ENCODE results near the gene SLC4A3. TPM values are rescaled to one million over a fixed set of nuclear protein-coding genes. Genes with fewer than 3 reads are reported as not detected.

The SLC4A3 gene
- total RNA-seq, result 5.9 and 6.5 TPM in 2 replicates

GRCh38 chr2:219627103-219628100, at the start of gene SLC4A3:
TSS of gene SLC4A3 (plus strand) at chr2:219627630. CDS start at chr2:219627993, 363 bp downstream.

GRCh38 chr2:219597552-219598307, 29.7 kb upstream of the SLC4A3 start, which contains the start of gene STK11IP:
TSS of gene STK11IP (plus strand) at chr2:219597857. CDS start at chr2:219598120, 263 bp downstream.

Other genes starting within 250 kb of the SLC4A3 start
- gene DNPEP, start 239.7 kb upstream of the SLC4A3 start, total RNA-seq, result 35.7 and 41.8 TPM in 2 replicates
- gene DES, start 209.3 kb upstream of the SLC4A3 start, total RNA-seq, result not detected in 2 replicates
- gene SPEG, start 192.8 kb upstream of the SLC4A3 start, total RNA-seq, result 7.5 and 9.0 TPM in 2 replicates
- gene GMPPA, start 128.7 kb upstream of the SLC4A3 start, total RNA-seq, result 24.4 and 32.1 TPM in 2 replicates
- gene ASIC4, start 113.1 kb upstream of the SLC4A3 start, total RNA-seq, result not detected in 2 replicates
- 168 and 186 TPM in 2 replicates for gene CHPF, start 83.8 kb upstream of the SLC4A3 start, total RNA-seq
- 0.78 and 0.93 TPM in 2 replicates for gene TMEM198, start 83.6 kb upstream of the SLC4A3 start, total RNA-seq
- 35.3 and 35.9 TPM in 2 replicates for gene OBSL1, start 56.1 kb upstream of the SLC4A3 start, total RNA-seq
- gene INHA, start 55.3 kb upstream of the SLC4A3 start, total RNA-seq, result not detected in 2 replicates
- gene STK11IP, start 29.8 kb upstream of the SLC4A3 start, total RNA-seq, result 12.5 and 18.9 TPM in 2 replicates

Measured in airway epithelial cell (primary cell).